Tibial nerve (tissue), 4 donors: Measurements from ENCODE around the gene MACF1.

Experiments used
- EP300 ChIP-seq, 2 donors: sonication (generic); formaldehyde crosslinking; IDR thresholded peaks; one replicate each; pipeline ENCODE4 v1.6.1; 2017; ENCODE audit warnings: antibody characterized with exemption in 2 of 2, mild to moderate bottlenecking in 1 of 2
- POLR2A ChIP-seq, 2 donors: fragments of 450-650 bp; IDR thresholded peaks; one replicate each; pipeline ENCODE4 v1.6.1; 2017; ENCODE audit warnings: antibody characterized with exemption in 2 of 2, mild to moderate bottlenecking in 2 of 2, moderate library complexity in 2 of 2
- TF ChIP-seq, protein P1 (sequence below), 5 experiments: fragments of 200-600 bp in 3 of 5; fragments of 450-650 bp in 2 of 5; sonication (generic) in 3 of 5; IDR thresholded peaks; one replicate each; pipeline ENCODE4 v1.5.1; 2016 to 2019; ENCODE audit warnings: antibody characterized with exemption in 5 of 5, mild to moderate bottlenecking in 3 of 5, moderate library complexity in 2 of 5

DNA sequence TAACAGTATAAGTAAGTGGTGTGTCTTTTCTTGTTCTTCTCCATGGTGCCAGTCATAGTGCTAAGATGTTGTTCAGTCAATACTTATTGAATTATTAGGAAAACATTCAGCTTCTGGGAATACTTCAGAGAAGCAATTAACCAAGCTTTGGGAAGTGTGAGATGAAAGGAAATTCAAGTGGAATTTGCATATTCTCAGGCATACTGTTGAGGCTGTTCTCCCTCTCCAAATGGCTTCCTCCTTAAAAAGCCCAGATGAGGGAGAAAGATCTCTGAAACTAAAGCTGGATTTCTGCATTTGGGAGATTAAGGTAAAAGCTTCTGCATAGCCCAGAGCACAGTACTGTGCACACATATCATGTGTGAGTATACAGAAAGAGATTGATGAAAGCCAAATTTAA is 73.4 kb downstream of the MACF1 start:
- TF ChIP-seq, protein P1, sequence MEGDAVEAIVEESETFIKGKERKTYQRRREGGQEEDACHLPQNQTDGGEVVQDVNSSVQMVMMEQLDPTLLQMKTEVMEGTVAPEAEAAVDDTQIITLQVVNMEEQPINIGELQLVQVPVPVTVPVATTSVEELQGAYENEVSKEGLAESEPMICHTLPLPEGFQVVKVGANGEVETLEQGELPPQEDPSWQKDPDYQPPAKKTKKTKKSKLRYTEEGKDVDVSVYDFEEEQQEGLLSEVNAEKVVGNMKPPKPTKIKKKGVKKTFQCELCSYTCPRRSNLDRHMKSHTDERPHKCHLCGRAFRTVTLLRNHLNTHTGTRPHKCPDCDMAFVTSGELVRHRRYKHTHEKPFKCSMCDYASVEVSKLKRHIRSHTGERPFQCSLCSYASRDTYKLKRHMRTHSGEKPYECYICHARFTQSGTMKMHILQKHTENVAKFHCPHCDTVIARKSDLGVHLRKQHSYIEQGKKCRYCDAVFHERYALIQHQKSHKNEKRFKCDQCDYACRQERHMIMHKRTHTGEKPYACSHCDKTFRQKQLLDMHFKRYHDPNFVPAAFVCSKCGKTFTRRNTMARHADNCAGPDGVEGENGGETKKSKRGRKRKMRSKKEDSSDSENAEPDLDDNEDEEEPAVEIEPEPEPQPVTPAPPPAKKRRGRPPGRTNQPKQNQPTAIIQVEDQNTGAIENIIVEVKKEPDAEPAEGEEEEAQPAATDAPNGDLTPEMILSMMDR (IDR thresholded peaks at IDR 0.05), result no peak
- TF ChIP-seq POLR2A (IDR thresholded peaks at IDR 0.05) (no peak), EP300 (IDR thresholded peaks at IDR 0.05) (no peak)
